Measurements from ENCODE around the gene PRPH2.

DNA sequence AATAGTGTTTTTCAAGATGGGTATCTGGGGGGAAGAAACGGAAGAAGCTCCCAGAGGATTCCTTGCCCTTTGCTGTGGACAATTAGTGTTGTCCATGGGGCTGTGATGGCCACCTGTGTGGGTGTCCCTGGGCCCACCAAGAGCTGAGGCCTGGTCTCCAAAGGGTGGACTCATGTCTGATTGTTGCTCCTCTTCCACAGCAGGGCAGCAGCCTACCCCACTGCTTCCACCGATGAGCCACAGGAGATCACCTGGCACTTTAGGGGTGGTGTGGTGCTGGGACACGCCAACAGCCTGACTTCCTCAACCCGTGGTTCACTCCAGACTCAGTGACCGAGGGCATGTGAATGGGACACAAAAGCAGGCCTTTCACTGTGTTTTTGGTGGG is 25.1 kb downstream of the PRPH2 start:
- no peak for TF ChIP-seq POLR2A (IDR thresholded peaks at IDR 0.05)
- TF ChIP-seq, protein P1, sequence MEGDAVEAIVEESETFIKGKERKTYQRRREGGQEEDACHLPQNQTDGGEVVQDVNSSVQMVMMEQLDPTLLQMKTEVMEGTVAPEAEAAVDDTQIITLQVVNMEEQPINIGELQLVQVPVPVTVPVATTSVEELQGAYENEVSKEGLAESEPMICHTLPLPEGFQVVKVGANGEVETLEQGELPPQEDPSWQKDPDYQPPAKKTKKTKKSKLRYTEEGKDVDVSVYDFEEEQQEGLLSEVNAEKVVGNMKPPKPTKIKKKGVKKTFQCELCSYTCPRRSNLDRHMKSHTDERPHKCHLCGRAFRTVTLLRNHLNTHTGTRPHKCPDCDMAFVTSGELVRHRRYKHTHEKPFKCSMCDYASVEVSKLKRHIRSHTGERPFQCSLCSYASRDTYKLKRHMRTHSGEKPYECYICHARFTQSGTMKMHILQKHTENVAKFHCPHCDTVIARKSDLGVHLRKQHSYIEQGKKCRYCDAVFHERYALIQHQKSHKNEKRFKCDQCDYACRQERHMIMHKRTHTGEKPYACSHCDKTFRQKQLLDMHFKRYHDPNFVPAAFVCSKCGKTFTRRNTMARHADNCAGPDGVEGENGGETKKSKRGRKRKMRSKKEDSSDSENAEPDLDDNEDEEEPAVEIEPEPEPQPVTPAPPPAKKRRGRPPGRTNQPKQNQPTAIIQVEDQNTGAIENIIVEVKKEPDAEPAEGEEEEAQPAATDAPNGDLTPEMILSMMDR (IDR thresholded peaks at IDR 0.05) = no peak
